HCT116 (cell line): Measurements from ENCODE around the gene GPRC5D. TPM values are rescaled to one million over a fixed set of nuclear protein-coding genes. Genes with fewer than 3 reads are reported as not detected.

Experiments
- ATAC-seq: fragments of 200-7000 bp; cut with Tn5 transposase; 2 replicates; pipeline ENCODE4 v1.9.1; 2020; ENCODE audit warnings: mild to moderate bottlenecking, moderate library complexity
- BruUV-seq: library from RNA; stranded (reverse); fragments of 400-500 nt; replicated peaks from 2 replicates; lab custom pipeline; 2021; lab: Mats Ljungman, UMichigan
- CTCF ChIA-PET: fragments of 300-600 bp; sonication (Branson Sonifier 250); formaldehyde crosslinking; loops from one replicate; lab custom pipeline; 2021; ENCODE audit warnings: antibody characterized with exemption; lab: Charles Lee
- POLR2A ChIA-PET: fragments of 300-600, 350-600 bp; sonication (Branson Sonifier 250); formaldehyde crosslinking; loops from one replicate; lab custom pipeline; 2021; ENCODE audit warnings: antibody characterized with exemption; lab: Charles Lee
- RAD21 ChIA-PET, 2 experiments: fragments of 300-600 bp; sonication (Branson Sonifier 250); formaldehyde crosslinking; loops; one replicate each; lab custom pipeline; 2023; ENCODE audit warnings: low total read pairs in 2 of 2; ENCODE audit not compliant: uncharacterized antibody in 2 of 2, unreplicated experiment in 2 of 2, low non-redundant PET in 1 of 2; lab: Charles Lee
- DNase-seq: peaks from one replicate; pipeline ENCODE4 v3.0.0-alpha.2; 2010; ENCODE audit warnings: low read depth, low spot score
- H2AFZ ChIP-seq: fragments of 200-600 bp; shearing (Covaris generic), sonication (generic); 2 replicates; pipeline ENCODE4 v1.6.1; 2017; ENCODE audit warnings: low read depth, mixed run types, mixed read lengths, antibody characterized with exemption, low read length; ENCODE audit not compliant: poor library complexity, severe bottlenecking
- H3K27ac ChIP-seq: 2 replicates; pipeline ENCODE4 v1.5.1; 2012; ENCODE audit warnings: low read depth, low read length
- H3K27me3 ChIP-seq: fragments of 200-600 bp; sonication (generic); 2 replicates; pipeline ENCODE4 v1.6.1; 2016; ENCODE audit warnings: mixed run types, low read length, mixed read lengths; ENCODE audit not compliant: insufficient read depth
- H3K36me3 ChIP-seq, 2 experiments: fragments of 200-500 bp in 1 of 2; fragments of 200-600 bp in 1 of 2; sonication (Bioruptor generic) in 1 of 2; sonication (generic) in 1 of 2; 2 replicates each; pipeline versions ENCODE4 v1.5.1 to v1.6.1; 2014 to 2016; ENCODE audit warnings: low read length in 2 of 2, inconsistent platforms in 1 of 2, mixed read lengths in 1 of 2, mixed run types in 1 of 2; ENCODE audit not compliant: insufficient read depth in 2 of 2, control insufficient read depth in 1 of 2
- H3K4me1 ChIP-seq, 2 experiments: fragments of 200-600 bp in 1 of 2; sonication (generic) in 1 of 2; 2 replicates each; pipeline versions ENCODE4 v1.5.1 to v1.6.1; 2012 to 2017; ENCODE audit warnings: low read length in 2 of 2, inconsistent platforms in 1 of 2, mild to moderate bottlenecking in 1 of 2, mixed read lengths in 1 of 2, mixed run types in 1 of 2, moderate library complexity in 1 of 2; ENCODE audit not compliant: insufficient read depth in 2 of 2, control insufficient read depth in 1 of 2
- H3K4me2 ChIP-seq: fragments of 200-600 bp; sonication (generic); 2 replicates; pipeline ENCODE4 v1.6.1; 2017; ENCODE audit warnings: mixed run types, low read length, mixed read lengths
- H3K4me3 ChIP-seq, 2 experiments: fragments of 200-600 bp in 1 of 2; sonication (generic) in 1 of 2; replicated peaks in 1 of 2; 2 replicates each; pipeline ENCODE4 v1.5.1; 2011 to 2016; ENCODE audit warnings: low read length in 2 of 2, control low read depth in 1 of 2, low read depth in 1 of 2, mild to moderate bottlenecking in 1 of 2, mixed read lengths in 1 of 2, mixed run types in 1 of 2
- H3K79me2 ChIP-seq: fragments of 200-600 bp; sonication (generic); 2 replicates; pipeline ENCODE4 v1.6.1; 2017; ENCODE audit warnings: mild to moderate bottlenecking, mixed run types, low read length, moderate library complexity, mixed read lengths; ENCODE audit not compliant: insufficient read depth
- H3K9ac ChIP-seq: fragments of 200-600 bp; sonication (generic); 2 replicates; pipeline ENCODE4 v1.6.1; 2016; ENCODE audit warnings: low read length, mixed read lengths
- H3K9me2 ChIP-seq: fragments of 200-600 bp; sonication (generic), shearing (Covaris generic); 2 replicates; pipeline ENCODE4 v1.6.1; 2017; ENCODE audit warnings: mixed run types, mild to moderate bottlenecking, moderate library complexity; ENCODE audit not compliant: insufficient read depth
- H3K9me3 ChIP-seq, 2 experiments: fragments of 200-500 bp in 1 of 2; fragments of 200-600 bp in 1 of 2; sonication (Bioruptor generic) in 1 of 2; sonication (generic) in 1 of 2; 2 replicates each; pipeline ENCODE4 v1.6.1; 2014 to 2017; ENCODE audit warnings: low read length in 2 of 2, mixed read lengths in 2 of 2, inconsistent platforms in 1 of 2, low read depth in 1 of 2, mild to moderate bottlenecking in 1 of 2, mixed run types in 1 of 2, moderate library complexity in 1 of 2; ENCODE audit not compliant: control insufficient read depth in 1 of 2, insufficient read depth in 1 of 2
- H4K20me1 ChIP-seq: fragments of 200-600 bp; sonication (generic), shearing (Covaris generic); 2 replicates; pipeline ENCODE4 v1.6.1; 2017; ENCODE audit warnings: mixed run types, mild to moderate bottlenecking, moderate library complexity; ENCODE audit not compliant: insufficient read depth
- ELF1 ChIP-seq: IDR thresholded peaks from 2 replicates; pipeline ENCODE4 v1.6.1; 2012; ENCODE audit warnings: low read depth, borderline replicate concordance
- FOSL1 ChIP-seq: IDR thresholded peaks from 2 replicates; pipeline ENCODE4 v1.6.1; 2012; ENCODE audit warnings: low read depth
- JUND ChIP-seq: IDR thresholded peaks from 2 replicates; pipeline ENCODE4 v1.6.1; 2012
- POLR2AphosphoS5 ChIP-seq: IDR thresholded peaks from 2 replicates; pipeline ENCODE4 v1.6.1; 2011; ENCODE audit warnings: mild to moderate bottlenecking, low read depth, low read length, moderate library complexity
- RAD21 ChIP-seq: IDR thresholded peaks from 2 replicates; pipeline ENCODE4 v1.6.1; 2012; ENCODE audit warnings: low read depth, mild to moderate bottlenecking
- intact Hi-C: fragments of 100-400 bp; cut with micrococcal nuclease; formaldehyde crosslinking; loops from 2 replicates; pipeline ENCODE4 v1.10.0; 2022
- total RNA-seq: library from RNA; stranded (reverse); gene quantifications from one replicate; pipeline ENCODE4 v1.2.1, GENCODE V29; 2021; ENCODE audit not compliant: unreplicated experiment
- TF ChIP-seq, protein P1 (sequence below): IDR thresholded peaks from 2 replicates; pipeline ENCODE4 v1.6.1; 2011; ENCODE audit warnings: mild to moderate bottlenecking, low read length, moderate library complexity; ENCODE audit not compliant: insufficient replicate concordance; ENCODE audit errors: extremely low read depth

The GPRC5D gene
- total RNA-seq, 1 experiment from 2014 or later: not detected

GRCh38 chr12:12929696-12930095, 22.3 kb downstream of the GPRC5D start:
- Histone ChIP-seq H4K20me1 (no peaks in the 10 kb centered on the region), H3K9ac (no peak overlapping the region), H3K79me2 (peaks cover 12% of the 10 kb centered on the region; the same call in 1 of the 2 replicates), H3K27me3 (no peaks in the 10 kb centered on the region), H3K4me1 (peaks cover 7 to 22% of the 10 kb centered on the region in 2 experiments; a peak in 3 of 4 replicates), H3K4me2 (no peak overlapping the region), H3K9me2 (no peaks in the 10 kb centered on the region), H2AFZ (no peak overlapping the region)
- ChIA-PET RAD21 (no interaction called here), POLR2A (no interaction called here)
- no peak for ATAC-seq
- BruUV-seq: TSS peak; percentile 2
- TF ChIP-seq RAD21: no peak
- TF ChIP-seq ELF1: no peak
- TF ChIP-seq, protein P1, sequence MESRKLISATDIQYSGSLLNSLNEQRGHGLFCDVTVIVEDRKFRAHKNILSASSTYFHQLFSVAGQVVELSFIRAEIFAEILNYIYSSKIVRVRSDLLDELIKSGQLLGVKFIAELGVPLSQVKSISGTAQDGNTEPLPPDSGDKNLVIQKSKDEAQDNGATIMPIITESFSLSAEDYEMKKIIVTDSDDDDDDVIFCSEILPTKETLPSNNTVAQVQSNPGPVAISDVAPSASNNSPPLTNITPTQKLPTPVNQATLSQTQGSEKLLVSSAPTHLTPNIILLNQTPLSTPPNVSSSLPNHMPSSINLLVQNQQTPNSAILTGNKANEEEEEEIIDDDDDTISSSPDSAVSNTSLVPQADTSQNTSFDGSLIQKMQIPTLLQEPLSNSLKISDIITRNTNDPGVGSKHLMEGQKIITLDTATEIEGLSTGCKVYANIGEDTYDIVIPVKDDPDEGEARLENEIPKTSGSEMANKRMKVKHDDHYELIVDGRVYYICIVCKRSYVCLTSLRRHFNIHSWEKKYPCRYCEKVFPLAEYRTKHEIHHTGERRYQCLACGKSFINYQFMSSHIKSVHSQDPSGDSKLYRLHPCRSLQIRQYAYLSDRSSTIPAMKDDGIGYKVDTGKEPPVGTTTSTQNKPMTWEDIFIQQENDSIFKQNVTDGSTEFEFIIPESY: no peak
- TF ChIP-seq POLR2AphosphoS5: no peak
- TF ChIP-seq FOSL1: no peak
- no peak for TF ChIP-seq JUND
- TF ChIP-seq, all 23 proteins: peak for 0
- no peak overlapping the region for H3K4me3 ChIP-seq
- CTCF ChIA-PET: no interaction called here
- H3K27ac ChIP-seq: no peak overlapping the region
- no peak for DNase-seq
- H3K36me3 ChIP-seq: peaks cover 0 to 10% of the 10 kb centered on the region in 2 experiments; a peak in 2 of 4 replicates
- intact Hi-C loops: no loop called here
- H3K9me3 ChIP-seq: peaks cover 0 to 6% of the 10 kb centered on the region in 2 experiments; a peak in 1 of 4 replicates
